ENCODE results near the gene ERC1.

The ERC1 gene

DNA sequence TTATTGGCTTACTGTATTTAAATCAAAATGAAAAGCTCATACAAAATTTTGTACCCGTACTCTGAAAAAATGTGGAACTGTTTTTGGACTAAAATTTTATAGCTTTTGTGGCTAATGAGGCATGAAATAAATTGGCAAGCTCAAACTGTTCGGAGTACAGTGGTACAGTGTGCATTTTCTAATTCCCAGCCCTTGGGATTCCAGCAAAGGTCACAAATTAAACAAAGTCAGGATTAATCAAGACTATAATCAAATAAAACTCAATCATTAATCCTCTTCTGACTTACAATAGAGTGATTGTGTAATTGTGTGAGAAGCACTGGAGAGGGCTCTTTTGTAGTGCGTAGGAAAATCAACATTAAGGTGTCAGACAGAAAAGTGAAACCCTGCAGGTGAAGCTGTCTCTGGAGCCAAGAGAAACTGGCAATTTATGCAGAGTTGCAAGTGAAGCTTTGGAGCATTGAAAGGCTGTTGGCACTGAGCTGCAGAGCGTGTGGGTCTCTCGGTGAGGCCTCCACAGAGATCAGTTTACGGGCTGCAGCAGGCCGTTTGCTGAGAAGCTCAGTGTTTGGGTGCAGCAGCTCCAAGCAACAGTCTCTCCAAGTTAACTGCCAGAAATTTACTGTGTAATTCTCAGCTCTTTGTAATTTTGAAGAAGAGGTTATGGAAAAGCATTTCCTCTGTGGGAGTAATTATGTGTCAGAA is 327.5 kb downstream of the ERC1 start:
- peaks cover 5% of the 10 kb centered on the region; the same call in 1 of the 2 replicates for H3K36me3 ChIP-seq (ENCODE audit: control insufficient read depth, low read length)
- no peaks in the 10 kb centered on the region for H3K79me2 ChIP-seq (ENCODE audit: control insufficient read depth, low read length)
- no peak overlapping the region for H3K27ac ChIP-seq (ENCODE audit: low read depth, low read length)
- H3K9me2 ChIP-seq (replicated peaks; ENCODE audit: control insufficient read depth, low read length): no peaks in the 10 kb centered on the region
- no peaks in the 10 kb centered on the region for H4K20me1 ChIP-seq (ENCODE audit: control insufficient read depth, insufficient read depth, low read depth, low read length)
- H3K4me3 ChIP-seq (ENCODE audit: low read length): no peak overlapping the region
- no peaks in the 10 kb centered on the region for H3K27me3 ChIP-seq (ENCODE audit: control insufficient read depth, low read length)
- no peak overlapping the region for H3K4me2 ChIP-seq (ENCODE audit: low read length)
- no peak for TF ChIP-seq EZH2phosphoT487 (IDR thresholded peaks at IDR 0.05; ENCODE audit: borderline replicate concordance, low read length)
- TF ChIP-seq, protein P1, sequence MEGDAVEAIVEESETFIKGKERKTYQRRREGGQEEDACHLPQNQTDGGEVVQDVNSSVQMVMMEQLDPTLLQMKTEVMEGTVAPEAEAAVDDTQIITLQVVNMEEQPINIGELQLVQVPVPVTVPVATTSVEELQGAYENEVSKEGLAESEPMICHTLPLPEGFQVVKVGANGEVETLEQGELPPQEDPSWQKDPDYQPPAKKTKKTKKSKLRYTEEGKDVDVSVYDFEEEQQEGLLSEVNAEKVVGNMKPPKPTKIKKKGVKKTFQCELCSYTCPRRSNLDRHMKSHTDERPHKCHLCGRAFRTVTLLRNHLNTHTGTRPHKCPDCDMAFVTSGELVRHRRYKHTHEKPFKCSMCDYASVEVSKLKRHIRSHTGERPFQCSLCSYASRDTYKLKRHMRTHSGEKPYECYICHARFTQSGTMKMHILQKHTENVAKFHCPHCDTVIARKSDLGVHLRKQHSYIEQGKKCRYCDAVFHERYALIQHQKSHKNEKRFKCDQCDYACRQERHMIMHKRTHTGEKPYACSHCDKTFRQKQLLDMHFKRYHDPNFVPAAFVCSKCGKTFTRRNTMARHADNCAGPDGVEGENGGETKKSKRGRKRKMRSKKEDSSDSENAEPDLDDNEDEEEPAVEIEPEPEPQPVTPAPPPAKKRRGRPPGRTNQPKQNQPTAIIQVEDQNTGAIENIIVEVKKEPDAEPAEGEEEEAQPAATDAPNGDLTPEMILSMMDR (IDR thresholded peaks at IDR 0.05; ENCODE audit: low read depth, low read length, poor library complexity, severe bottlenecking): no peak
- H3K4me1 ChIP-seq (ENCODE audit: control insufficient read depth, low read length): peaks cover 6% of the 10 kb centered on the region; the same call in 1 of the 2 replicates
- H3K9me3 ChIP-seq (ENCODE audit: control insufficient read depth, insufficient read depth, low read length): peaks cover 5% of the 10 kb centered on the region; the same call in 1 of the 2 replicates
- H3F3A ChIP-seq (ENCODE audit: control insufficient read depth, insufficient read depth): peaks cover 4% of the 10 kb centered on the region

DNA sequence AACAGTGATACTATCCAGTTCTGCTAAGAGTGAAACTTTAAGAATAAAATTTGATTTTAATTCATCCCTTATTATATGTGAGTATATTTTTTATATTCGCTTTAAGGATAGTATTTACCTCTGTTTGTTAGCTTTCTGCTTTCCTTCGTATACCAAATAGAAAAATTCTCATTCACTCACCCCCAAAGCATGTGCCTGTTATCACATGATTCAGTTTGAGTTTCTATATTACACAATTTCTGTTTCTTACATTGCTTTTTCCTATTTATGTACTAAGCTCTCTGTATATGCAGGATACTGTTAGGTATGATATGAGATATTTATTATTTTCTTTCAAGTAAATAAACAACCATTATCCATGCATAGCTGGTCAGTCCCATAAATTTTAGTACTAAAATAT is 328.2 kb downstream of the ERC1 start:
- peaks cover 6% of the 10 kb centered on the region; the same call in 1 of the 2 replicates for H3K4me1 ChIP-seq (ENCODE audit: control insufficient read depth, low read length)
- H3K9me2 ChIP-seq (replicated peaks; ENCODE audit: control insufficient read depth, low read length): no peaks in the 10 kb centered on the region
- TF ChIP-seq, protein P1 (IDR thresholded peaks at IDR 0.05; ENCODE audit: low read depth, low read length, poor library complexity, severe bottlenecking): no peak
- TF ChIP-seq EZH2phosphoT487 (IDR thresholded peaks at IDR 0.05; ENCODE audit: borderline replicate concordance, low read length): no peak
- no peak overlapping the region for H3K27ac ChIP-seq (ENCODE audit: low read depth, low read length)
- peaks cover 5% of the 10 kb centered on the region; the same call in 1 of the 2 replicates for H3K36me3 ChIP-seq (ENCODE audit: control insufficient read depth, low read length)
- peaks cover 4% of the 10 kb centered on the region for H3F3A ChIP-seq (ENCODE audit: control insufficient read depth, insufficient read depth)
- no peaks in the 10 kb centered on the region for H3K79me2 ChIP-seq (ENCODE audit: control insufficient read depth, low read length)
- peaks cover 3% of the 10 kb centered on the region; the same call in 1 of the 2 replicates for H3K9me3 ChIP-seq (ENCODE audit: control insufficient read depth, insufficient read depth, low read length)
- H3K4me2 ChIP-seq (ENCODE audit: low read length): no peak overlapping the region
- no peak overlapping the region for H3K4me3 ChIP-seq (ENCODE audit: low read length)
- no peaks in the 10 kb centered on the region for H4K20me1 ChIP-seq (ENCODE audit: control insufficient read depth, insufficient read depth, low read depth, low read length)
- H3K27me3 ChIP-seq (ENCODE audit: control insufficient read depth, low read length): no peaks in the 10 kb centered on the region

DNA sequence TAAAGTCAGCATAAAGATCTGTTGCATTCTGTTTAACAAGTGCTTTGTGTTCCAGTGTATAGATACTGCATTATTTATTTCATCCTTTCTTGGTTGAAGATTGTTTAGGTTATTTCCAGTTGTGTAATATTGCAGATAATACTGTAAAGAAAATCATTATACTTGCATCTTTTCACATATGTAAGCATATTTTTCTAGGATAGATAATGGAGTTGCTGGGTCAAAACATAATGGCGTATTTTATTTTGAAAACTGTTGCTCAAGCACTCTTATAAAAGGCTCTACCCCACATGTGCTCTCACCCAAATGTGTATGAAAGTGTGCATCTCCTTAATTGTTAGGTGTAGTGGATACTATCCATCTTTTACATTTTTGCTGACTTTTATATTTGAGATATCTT is 329.0 kb downstream of the ERC1 start:
- H3K4me2 ChIP-seq (ENCODE audit: low read length): no peak overlapping the region

More for the DNA sequence above, 329.0 kb downstream of the ERC1 start:
- H3K79me2 ChIP-seq (ENCODE audit: control insufficient read depth, low read length): no peaks in the 10 kb centered on the region
- no peak overlapping the region for H3K27ac ChIP-seq (ENCODE audit: low read depth, low read length)
- H3K9me3 ChIP-seq (ENCODE audit: control insufficient read depth, insufficient read depth, low read length): no peaks in the 10 kb centered on the region
- H3K4me1 ChIP-seq (ENCODE audit: control insufficient read depth, low read length): peaks cover 6% of the 10 kb centered on the region; the same call in 1 of the 2 replicates
- H3K27me3 ChIP-seq (ENCODE audit: control insufficient read depth, low read length): no peaks in the 10 kb centered on the region
- TF ChIP-seq, protein P1 (IDR thresholded peaks at IDR 0.05; ENCODE audit: low read depth, low read length, poor library complexity, severe bottlenecking): no peak
- no peak for TF ChIP-seq EZH2phosphoT487 (IDR thresholded peaks at IDR 0.05; ENCODE audit: borderline replicate concordance, low read length)
- H4K20me1 ChIP-seq (ENCODE audit: control insufficient read depth, insufficient read depth, low read depth, low read length): no peaks in the 10 kb centered on the region
- H3F3A ChIP-seq (ENCODE audit: control insufficient read depth, insufficient read depth): peaks cover 4% of the 10 kb centered on the region
- H3K9me2 ChIP-seq (replicated peaks; ENCODE audit: control insufficient read depth, low read length): no peaks in the 10 kb centered on the region
- H3K36me3 ChIP-seq (ENCODE audit: control insufficient read depth, low read length): peaks cover 5% of the 10 kb centered on the region; the same call in 1 of the 2 replicates
- no peak overlapping the region for H3K4me3 ChIP-seq (ENCODE audit: low read length)

Data from DOHH2 (cell line).